Ecto neural progenitor cell (in vitro differentiated cells): Measurements from ENCODE around the gene TMEM130.

Experiments
- DNase-seq: peaks from one replicate; pipeline ENCODE4 v3.0.0-alpha.2; 2018; ENCODE audit warnings: low spot score

TMEM130 gene

GRCh38 chr7:98841179-98841997 lies 28.4 kb downstream of the TMEM130 start:
- DNase-seq, result peak; percentile 82

- DNase-seq, result no peak
These were observed 29.1 kb downstream of the TMEM130 start for GRCh38 chr7:98840722-98841121.

DNA sequence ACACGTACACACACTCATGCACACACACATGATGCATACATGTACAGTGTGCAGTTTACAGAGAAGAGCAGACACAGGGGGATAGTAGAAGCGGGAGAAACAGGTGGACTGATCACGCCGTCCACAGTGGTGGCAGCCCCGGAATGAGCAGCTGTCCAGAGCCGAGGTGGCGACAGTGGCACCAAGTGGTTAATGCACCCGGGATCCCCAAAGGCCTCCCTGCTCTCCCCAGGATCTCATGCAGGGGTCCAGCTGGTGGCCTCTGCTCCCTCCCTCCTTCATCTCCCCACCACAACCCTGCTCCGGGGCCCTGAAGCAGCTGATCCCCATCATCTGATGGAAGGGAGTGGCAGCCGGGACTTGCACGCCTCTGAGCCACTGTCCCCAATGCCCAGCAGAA lies 29.7 kb downstream of the TMEM130 start:
- DNase-seq, result no peak

DNA sequence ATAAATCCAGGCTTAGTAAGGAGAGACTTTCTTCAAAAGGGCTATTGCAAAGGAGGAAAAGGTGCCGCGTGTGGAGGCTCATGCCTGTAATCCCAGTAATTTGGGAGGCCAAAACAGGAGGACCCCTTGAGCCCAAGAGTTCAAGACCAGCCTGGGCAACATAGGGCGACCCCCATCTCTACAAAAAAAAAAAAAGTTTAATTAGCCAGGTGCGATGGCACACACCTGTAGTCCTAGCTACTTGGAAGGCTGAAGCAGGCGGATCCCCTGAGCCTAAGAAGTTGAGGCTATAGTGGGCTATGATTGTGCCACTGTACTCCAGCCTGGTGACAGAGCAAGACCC lies 32.2 kb downstream of the TMEM130 start:
- DNase-seq, result no peak

DNA sequence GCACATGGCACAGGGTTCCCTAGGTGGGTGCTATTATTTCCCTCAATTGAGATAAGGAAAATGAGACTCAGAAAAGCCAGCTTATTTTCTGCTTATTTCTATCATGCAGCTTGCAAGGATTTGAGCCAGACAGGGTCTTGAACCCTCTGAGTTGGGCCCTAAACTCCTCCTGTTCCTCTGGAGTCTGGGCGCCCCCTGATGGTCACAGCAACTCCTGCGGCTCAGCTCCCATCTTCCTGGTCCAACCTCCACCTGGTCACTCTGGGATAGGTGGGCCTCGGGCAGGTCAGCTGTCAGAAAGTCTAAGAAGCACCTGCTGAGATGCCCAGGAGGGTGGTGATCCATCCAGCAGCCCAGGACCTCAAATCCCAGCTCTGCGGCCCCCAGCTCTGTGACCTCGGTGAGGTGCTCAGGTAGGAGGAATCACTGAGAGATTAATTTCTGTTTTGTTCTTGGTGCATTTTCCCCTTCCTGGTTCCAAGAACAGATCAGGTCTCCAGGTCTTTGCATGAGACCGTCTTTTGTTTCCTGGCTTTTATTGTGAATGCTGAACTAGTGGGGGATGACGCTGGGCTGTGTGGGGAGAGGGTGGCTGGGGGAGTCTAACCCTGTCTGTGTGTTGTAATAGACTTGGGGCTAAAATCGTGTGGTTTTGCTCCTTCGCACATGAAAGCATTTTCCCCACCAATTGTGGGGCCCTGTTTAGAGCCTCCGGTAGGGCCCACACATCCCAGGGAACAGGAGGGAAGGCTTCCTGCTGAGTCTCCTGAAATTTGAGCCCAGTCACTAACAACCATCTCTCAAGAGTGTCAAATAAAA lies 32.8 kb downstream of the TMEM130 start:
- DNase-seq, result peak; percentile 80

GRCh38 chr7:98834949-98835348 lies 34.9 kb downstream of the TMEM130 start:
- DNase-seq, result no peak

GRCh38 chr7:98833022-98833421 lies 36.8 kb downstream of the TMEM130 start:
- no peak for DNase-seq

- DNase-seq, result no peak
These were observed 38.1 kb downstream of the TMEM130 start for GRCh38 chr7:98831641-98832221.

DNA sequence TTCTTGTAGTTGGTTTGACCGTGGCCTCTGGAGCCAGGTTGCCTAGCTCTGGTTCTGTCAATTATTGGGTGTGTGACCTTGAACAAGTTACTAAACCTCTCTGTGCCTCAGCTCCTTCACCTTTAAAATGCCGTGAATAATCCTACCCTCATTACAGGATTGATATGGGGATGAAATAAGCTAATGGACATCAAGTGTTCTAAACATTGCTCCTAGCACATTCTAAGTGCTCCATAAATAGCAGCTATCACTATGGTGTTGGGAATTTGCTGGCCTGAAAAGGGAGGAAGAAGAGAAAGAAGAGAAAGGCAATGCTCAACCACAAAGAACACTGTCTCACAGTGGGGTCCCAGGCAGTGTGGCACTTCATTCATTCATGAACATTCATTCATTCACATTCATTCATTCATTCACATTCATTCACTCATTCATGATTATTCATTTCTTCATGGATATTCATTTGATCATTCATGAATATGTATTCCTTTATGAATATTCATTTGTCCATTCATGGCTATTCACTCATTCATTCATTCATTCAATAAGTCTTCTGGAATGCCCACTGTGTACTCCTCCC lies 38.8 kb downstream of the TMEM130 start:
- DNase-seq, result no peak

GRCh38 chr7:98828368-98828767 lies 41.4 kb downstream of the TMEM130 start:
- no peak for DNase-seq

- DNase-seq, result no peak
These were observed 42.6 kb downstream of the TMEM130 start for GRCh38 chr7:98827258-98827657.

DNA sequence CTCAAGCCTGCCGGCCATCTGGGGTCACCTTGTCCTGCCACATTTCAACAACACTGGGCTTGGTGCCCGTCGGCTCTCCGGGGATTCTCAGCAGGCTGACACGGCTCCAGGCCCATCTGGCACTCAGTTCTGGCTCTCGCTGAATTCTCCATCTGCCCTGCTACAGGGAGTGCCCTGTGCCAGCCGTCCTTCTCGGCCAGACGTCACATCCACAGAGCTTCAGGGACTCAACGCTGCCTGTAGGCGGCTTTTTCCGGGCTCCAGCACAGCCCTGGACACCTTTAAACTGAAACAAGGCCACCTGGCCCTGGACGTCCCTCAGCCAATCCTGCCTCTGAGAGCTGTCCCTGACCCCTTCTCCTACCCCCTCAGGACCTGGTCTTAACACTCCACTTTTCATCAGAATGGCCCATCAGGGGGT lies 43.0 kb downstream of the TMEM130 start:
- DNase-seq, result no peak

DNA sequence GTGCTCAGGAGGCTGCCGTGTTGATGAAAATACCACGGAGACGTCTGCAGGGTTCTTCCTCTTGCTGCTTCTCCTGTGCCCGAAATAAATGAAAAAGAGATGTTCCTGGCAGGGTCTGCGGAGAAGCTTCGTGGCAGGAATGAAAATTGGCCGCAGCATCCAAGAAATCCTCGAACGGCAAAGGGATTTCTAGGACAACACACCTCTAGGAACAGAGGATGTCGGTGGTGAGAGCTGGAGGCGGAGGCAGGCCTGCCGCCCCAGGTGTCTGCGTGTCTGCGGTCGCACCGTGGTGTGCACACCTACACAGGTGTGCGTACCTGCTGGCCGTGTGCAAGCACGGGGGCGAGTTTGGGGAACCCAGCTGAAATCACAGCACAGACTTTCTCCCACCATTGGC lies 43.4 kb downstream of the TMEM130 start:
- DNase-seq, result no peak

GRCh38 chr7:98823226-98823625 lies 46.6 kb downstream of the TMEM130 start:
- no peak for DNase-seq

- no peak for DNase-seq
These were observed 48.5 kb downstream of the TMEM130 start for GRCh38 chr7:98821348-98821747.

DNA sequence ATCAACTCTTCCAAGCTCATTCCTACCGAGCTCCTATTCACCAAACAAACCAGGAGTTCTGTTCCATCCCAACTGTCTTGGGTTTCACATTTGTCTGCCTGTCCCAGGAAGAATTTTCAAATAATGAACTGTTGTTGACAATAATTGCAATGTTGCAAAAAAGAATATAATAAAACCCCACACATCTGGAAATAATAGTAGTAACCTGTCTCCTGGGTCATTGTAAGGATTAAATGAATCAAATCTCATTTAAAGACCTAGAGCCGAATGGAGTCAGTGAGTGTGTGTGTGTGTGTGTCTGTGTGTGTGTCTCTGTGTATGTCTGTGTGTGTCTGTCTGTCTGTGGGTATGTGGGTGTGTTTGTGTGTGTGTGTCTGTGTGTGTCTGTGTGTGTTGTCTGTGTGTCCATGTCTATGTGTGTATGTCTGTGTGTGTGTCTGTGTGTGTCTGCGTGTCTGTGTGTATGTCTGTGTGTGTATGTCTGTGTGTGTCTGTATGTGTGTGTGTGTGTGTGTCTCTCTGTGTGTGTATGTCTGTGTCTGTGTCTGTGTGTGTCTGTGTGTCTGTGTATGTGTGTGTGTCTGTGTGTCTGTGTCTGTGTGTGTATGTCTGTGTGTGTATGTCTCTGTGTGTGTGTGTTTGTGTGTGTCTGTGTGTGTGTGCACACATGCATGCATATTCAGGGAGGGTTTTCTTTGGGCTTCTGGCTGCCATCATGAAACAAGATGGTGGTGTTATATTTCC lies 52.7 kb downstream of the TMEM130 start:
- no peak for DNase-seq

DNA sequence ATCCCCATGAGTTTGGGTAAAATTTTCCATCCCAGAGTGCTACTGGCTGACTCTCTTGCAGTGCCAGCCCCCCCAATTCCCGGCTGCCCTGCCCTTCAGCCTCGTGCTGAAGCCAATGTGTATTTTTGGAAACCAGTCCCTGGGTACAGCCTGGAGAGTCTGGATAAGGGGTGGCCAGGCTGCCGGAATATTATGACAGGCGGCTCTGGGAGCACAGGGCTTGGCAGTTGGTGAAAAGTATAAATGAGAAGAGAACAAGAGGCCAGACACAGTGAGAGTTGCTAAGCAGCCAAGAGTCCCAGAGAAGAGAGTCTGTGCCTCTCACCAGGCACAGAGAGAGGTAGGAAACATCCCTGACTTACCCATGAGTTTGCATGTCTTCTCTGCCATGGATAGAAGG lies 53.6 kb downstream of the TMEM130 start:
- DNase-seq, result no peak

- no peak for DNase-seq
These were observed 54.5 kb downstream of the TMEM130 start for GRCh38 chr7:98815313-98815712.

GRCh38 chr7:98811299-98811698 lies 58.5 kb downstream of the TMEM130 start:
- no peak for DNase-seq

DNA sequence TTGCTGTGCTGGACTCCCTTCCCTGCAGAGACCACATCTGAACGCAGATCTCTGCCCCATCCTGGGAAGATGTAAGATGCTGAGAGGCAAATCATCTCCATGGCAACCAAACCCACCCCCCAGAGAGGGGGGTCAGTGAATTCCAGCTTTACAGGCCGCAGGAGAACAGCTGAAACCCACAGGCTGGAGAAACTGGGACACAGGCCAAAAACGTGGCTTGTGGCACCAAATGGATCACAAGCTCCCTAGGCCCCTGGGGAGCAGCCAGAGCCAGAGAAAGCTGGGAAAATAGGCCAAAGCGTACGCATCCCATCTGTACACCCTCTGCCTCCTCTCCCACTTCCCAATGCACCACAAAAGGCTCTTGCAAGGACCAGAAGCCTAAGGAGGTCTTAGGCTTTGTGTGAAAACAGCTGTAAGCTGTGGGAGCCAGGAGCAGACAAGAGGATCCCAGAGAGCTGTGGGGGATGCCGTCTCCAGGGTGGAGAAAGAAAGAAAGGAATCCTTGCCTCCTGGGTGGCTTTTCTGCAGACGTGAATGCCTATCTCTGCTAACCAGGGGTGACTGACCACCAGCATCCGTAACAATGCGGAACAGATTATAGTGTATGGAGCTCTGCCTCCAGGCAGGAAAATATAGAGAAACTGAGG lies 59.5 kb downstream of the TMEM130 start:
- peak; percentile 79 for DNase-seq

- no peak for DNase-seq
These were observed 60.9 kb downstream of the TMEM130 start for GRCh38 chr7:98808751-98809460.
